Testis (tissue), 5 donors: ENCODE results near the gene TNIP3. TPM values are rescaled to one million over a fixed set of nuclear protein-coding genes. Genes with fewer than 3 reads are reported as not detected.
"Not testable (repeated sequence)": the region's sequence is repeated elsewhere in the genome, so short reads cannot be mapped to it uniquely, and the experiment has no call there.

Experiments
- DNase-seq: peaks from one replicate; pipeline ENCODE4 v3.0.0-alpha.2; 2019
- H3K27ac ChIP-seq, 2 donors: fragments of 200-600 bp; sonication (generic); one replicate each; pipeline ENCODE4 v1.5.1; 2019
- H3K27me3 ChIP-seq: fragments of 200-600 bp; sonication (generic); one replicate; pipeline ENCODE4 v1.5.1; 2019
- H3K36me3 ChIP-seq: fragments of 200-600 bp; sonication (generic); one replicate; pipeline ENCODE4 v1.5.1; 2017; ENCODE audit warnings: low read depth; ENCODE audit errors: missing control alignments
- H3K4me1 ChIP-seq: fragments of 200-600 bp; sonication (generic); one replicate; pipeline ENCODE4 v1.5.1; 2019
- H3K4me3 ChIP-seq, 2 donors: fragments of 200-600 bp; sonication (generic); one replicate each; pipeline ENCODE4 v1.5.1; 2017 to 2019
- H3K9me3 ChIP-seq: fragments of 200-600 bp; sonication (generic); one replicate; pipeline ENCODE4 v1.5.1; 2017
- CTCF ChIP-seq, 3 experiments: fragments of 450-650 bp in 2 of 3; fragments of 200-600 bp in 1 of 3; sonication (generic) in 1 of 3; IDR thresholded peaks; one replicate each; pipeline ENCODE4 v1.5.1; 2016 to 2019; ENCODE audit warnings: antibody characterized with exemption in 3 of 3, mild to moderate bottlenecking in 2 of 3, moderate library complexity in 1 of 3
- POLR2A ChIP-seq: fragments of 450-650 bp; IDR thresholded peaks from one replicate; pipeline ENCODE4 v1.6.1; 2017; ENCODE audit warnings: antibody characterized with exemption, mild to moderate bottlenecking, moderate library complexity
- WGBS, 2 donors: methylation state at CpG; one replicate each; pipeline ENCODE4 v1.1.5; 2018; 5-methylcytosine and 5-hydroxymethylcytosine counted together
- intact Hi-C: fragments of 100-400 bp; cut with DNase I; formaldehyde crosslinking; loops from one replicate; pipeline ENCODE4 v1.15.1; 2023; ENCODE audit warnings: low total_unique reads
- long read RNA-seq, 2 donors: transcript quantifications; one replicate each; lab custom pipeline, GENCODE V29; 2026
- polyA plus RNA-seq: library from polyadenylated mRNA; stranded (reverse); fragments of 350-450 nt; fragmentation: Illumina TruSeq; extraction: RNeasy Lipid Tissue Mini Kit (QIAGEN cat#74804); gene quantifications from one replicate; pipeline ENCODE4 v1.2.3, GENCODE V29; 2014; ENCODE audit warnings: low read depth, low replicate concordance; ENCODE audit not compliant: insufficient read depth
- total RNA-seq, 2 donors: library from RNA; depleted of rRNA; stranded (reverse); fragments of >200 nt; gene quantifications; one replicate each; pipeline ENCODE4 v1.2.3, GENCODE V29; 2016

The TNIP3 gene, protein sequence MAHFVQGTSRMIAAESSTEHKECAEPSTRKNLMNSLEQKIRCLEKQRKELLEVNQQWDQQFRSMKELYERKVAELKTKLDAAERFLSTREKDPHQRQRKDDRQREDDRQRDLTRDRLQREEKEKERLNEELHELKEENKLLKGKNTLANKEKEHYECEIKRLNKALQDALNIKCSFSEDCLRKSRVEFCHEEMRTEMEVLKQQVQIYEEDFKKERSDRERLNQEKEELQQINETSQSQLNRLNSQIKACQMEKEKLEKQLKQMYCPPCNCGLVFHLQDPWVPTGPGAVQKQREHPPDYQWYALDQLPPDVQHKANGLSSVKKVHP
- 1 to 10 TPM in 1 of 2 donors, under 1 TPM in 1; 0.43 to 1.1 TPM for total RNA-seq
- 0.80 TPM for polyA plus RNA-seq
- long read RNA-seq, donor 1: 0 reads
- long read RNA-seq, donor 2: 0 reads

DNA sequence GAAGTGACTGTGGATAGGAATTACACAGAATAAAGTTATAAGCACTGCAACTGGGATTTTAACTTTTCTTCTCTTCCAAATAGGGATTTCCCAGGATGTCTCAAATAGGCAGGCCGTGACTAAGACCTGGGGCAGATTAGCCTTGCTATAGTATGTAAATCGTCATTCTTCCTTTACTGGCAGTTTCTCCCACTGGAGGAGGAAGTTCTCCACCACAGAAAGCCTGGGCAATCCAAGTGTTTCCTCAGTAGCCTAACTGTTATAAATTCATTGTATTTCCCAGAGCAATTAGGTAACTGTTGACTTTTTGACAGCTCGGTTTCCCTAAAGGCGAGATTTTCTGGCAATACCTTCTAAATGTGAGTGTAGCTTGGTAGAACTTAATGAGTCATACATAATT, at the start of gene TNIP3:
TNIP3 (minus strand) TSS at position 31 of the 400 bp plus-strand sequence. CDS start 196 bp downstream, outside the sequence.
- no peak for DNase-seq
- intact Hi-C loops: no loop called here
- TF ChIP-seq POLR2A (no peak), CTCF (IDR thresholded peaks at IDR 0.05) (no peak)
- Histone ChIP-seq H3K9me3 (no peaks in the 10 kb centered on the region), H3K36me3 (no peaks in the 10 kb centered on the region), H3K27ac (no peak within 1 kb of the TSS), H3K4me1 (no peaks in the 10 kb centered on the region), H3K4me3 (no peak within 1 kb of the TSS), H3K27me3 (no peaks in the 10 kb centered on the region)
- 84 to 90% methylated on average over 4 of the region's 4 CpGs for WGBS, 2 donors

- Histone ChIP-seq H3K4me1 (no peaks in the 10 kb centered on the region), H3K4me3 (no peak overlapping the region), H3K36me3 (no peaks in the 10 kb centered on the region), H3K27me3 (no peaks in the 10 kb centered on the region), H3K27ac (no peak overlapping the region), H3K9me3 (no peaks in the 10 kb centered on the region)
- TF ChIP-seq POLR2A (no peak), CTCF (IDR thresholded peaks at IDR 0.05) (no peak)
- intact Hi-C loops: no loop called here
- DNase-seq: no peak
- 46 to 63% methylated on average over 2 of the region's 2 CpGs for WGBS, 2 donors
Observed at GRCh38 chr4:121212806-121213205, 48.7 kb upstream of the TNIP3 start.

DNA sequence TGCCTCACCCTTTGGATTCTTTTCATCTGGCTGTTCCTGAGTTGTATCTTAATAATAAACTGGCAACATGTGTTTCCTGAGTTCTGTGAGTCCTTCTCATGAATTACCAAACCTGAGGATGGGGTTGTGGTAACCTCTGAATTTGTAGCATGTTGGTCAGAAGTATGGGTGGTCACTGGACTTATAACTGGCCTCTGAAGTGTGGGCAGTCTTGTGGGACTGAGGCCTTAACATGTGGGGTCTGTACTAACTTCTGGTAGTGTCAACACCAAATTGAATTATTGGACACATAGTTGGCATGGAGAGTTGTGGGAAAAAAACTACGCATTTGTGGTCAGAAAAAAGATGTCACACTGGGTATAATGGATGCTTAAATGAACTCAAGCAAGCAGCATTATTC, 45.0 kb upstream of the TNIP3 start:
- Histone ChIP-seq H3K27me3 (no peaks in the 10 kb centered on the region), H3K36me3 (no peaks in the 10 kb centered on the region), H3K4me3 (no peak overlapping the region), H3K9me3 (no peaks in the 10 kb centered on the region), H3K4me1 (no peaks in the 10 kb centered on the region), H3K27ac (no peak overlapping the region)
- TF ChIP-seq CTCF (IDR thresholded peaks at IDR 0.05): no peak
- intact Hi-C loops: no loop called here
- 89 to 93% methylated on average over 1 of the region's 1 CpG for WGBS, 2 donors
- DNase-seq: no peak

DNA sequence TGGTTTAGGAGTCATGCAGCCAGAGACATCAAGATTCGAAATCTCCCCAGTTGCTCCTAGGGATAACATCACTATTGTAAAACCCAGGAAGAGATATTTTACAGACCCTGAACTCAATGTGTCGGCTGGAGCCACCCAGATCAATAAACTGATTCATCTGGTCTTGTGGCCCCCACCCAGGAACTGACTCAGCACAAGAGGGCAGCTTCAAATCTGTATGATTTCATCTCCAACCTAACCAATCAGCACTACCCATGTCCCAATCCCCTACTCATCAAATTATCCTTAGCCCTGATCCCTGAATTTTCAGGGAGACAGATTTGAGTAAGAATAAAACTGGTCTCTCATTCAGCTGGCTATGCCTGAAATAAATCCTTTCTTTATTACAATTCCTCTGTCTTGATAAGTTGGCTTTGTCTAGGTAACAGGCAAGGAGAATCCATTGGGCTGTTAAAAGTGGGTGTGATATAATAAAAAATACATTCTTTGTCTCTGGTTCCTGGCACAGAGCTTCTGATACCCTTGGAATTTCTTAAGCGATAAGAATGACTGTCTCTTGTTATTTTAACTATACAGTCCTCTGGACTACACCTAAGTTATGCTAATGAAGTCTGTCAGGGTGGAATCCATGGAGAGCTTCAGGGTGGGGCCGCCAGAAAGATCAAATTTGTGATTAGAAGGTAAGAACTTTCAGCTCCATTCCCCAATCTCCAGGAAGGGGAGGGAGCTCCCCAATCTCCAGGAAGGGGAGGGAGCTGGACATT, 44.3 kb upstream of the TNIP3 start:
- no peak for DNase-seq
- Histone ChIP-seq H3K27me3 (no peaks in the 10 kb centered on the region), H3K36me3 (no peaks in the 10 kb centered on the region), H3K4me3 (no peak overlapping the region), H3K4me1 (no peaks in the 10 kb centered on the region), H3K27ac (no peak overlapping the region), H3K9me3 (no peaks in the 10 kb centered on the region)
- intact Hi-C loops: no loop called here
- WGBS, 2 donors: 69 to 76% methylated on average over 4 of the region's 4 CpGs
- TF ChIP-seq CTCF (IDR thresholded peaks at IDR 0.05) (no peak), POLR2A (no peak)

DNA sequence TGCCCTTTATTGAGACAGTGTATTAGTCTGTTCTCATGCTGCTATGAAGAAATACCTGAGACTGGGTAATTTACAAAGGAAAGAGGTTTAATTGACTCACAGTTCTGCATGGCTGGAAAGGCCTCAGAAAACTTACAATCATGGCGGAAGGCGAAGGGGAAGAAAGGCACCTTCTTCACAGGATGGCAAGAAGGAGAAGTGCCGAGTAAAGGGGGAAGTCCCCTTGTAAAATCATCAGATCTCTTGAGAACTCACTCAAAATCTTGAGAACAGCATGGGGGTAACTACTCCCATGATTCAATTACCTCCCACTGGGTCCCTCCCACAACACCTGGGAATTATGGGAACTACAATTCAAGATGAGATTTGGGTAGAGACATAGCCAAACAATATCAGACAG, 41.7 kb upstream of the TNIP3 start:
- 79 to 85% methylated on average over 3 of the region's 3 CpGs for WGBS, 2 donors
- H3K27me3 ChIP-seq: not testable (repeated sequence)

More for the DNA sequence above, 41.7 kb upstream of the TNIP3 start:
- H3K4me1 ChIP-seq, intact Hi-C loops, H3K36me3 ChIP-seq, DNase-seq, H3K4me3 ChIP-seq, H3K9me3 ChIP-seq, H3K27ac ChIP-seq: not testable (repeated sequence)
